Stomach (tissue), 9 donors: ENCODE results near the gene ZNF787. TPM values are rescaled to one million over a fixed set of nuclear protein-coding genes. Genes with fewer than 3 reads are reported as not detected.
A peak's percentile ranks its signal among the peaks of the same experiment; 100 is the strongest.

Experiments
- DNase-seq, 2 donors: peaks; one replicate each; pipeline versions ENCODE4 v3.0.0 to v3.0.0-alpha.2; 2013 to 2019
- H3K27ac ChIP-seq, 5 donors: fragments of 200-600 bp in 4 of 5; sonication (generic) in 4 of 5; one replicate each; pipeline ENCODE4 v1.5.1; 2013 to 2019; ENCODE audit warnings: mild to moderate bottlenecking in 1 of 5, moderate library complexity in 1 of 5
- H3K27me3 ChIP-seq, 3 donors: fragments of 200-600 bp; sonication (generic); one replicate each; pipeline ENCODE4 v1.5.1; 2017 to 2019; ENCODE audit warnings: mixed run types in 1 of 3
- H3K36me3 ChIP-seq, 4 donors: fragments of 200-600 bp; sonication (generic); 1 replicate in 3 of 4; 2 replicates in 1 of 4; pipeline ENCODE4 v1.5.1; 2016 to 2019
- H3K4me1 ChIP-seq, 4 donors: fragments of 200-600 bp; sonication (generic); one replicate each; pipeline ENCODE4 v1.5.1; 2016 to 2019
- H3K4me3 ChIP-seq, 4 donors: fragments of 200-600 bp; sonication (generic) in 3 of 4; one replicate each; pipeline ENCODE4 v1.5.1; 2016 to 2019; ENCODE audit warnings: mild to moderate bottlenecking in 1 of 4
- H3K9me3 ChIP-seq, 4 donors: fragments of 200-600 bp; sonication (generic); one replicate each; pipeline ENCODE4 v1.5.1; 2016 to 2019
- EP300 ChIP-seq: sonication (generic); formaldehyde crosslinking; IDR thresholded peaks from one replicate; pipeline ENCODE4 v1.6.1; 2017; ENCODE audit warnings: antibody characterized with exemption
- POLR2A ChIP-seq, 4 donors: fragments of 450-650 bp; IDR thresholded peaks; one replicate each; pipeline ENCODE4 v1.6.1; 2016; ENCODE audit warnings: antibody characterized with exemption in 4 of 4, control low read depth in 2 of 4, mild to moderate bottlenecking in 1 of 4, moderate library complexity in 1 of 4
- POLR2AphosphoS5 ChIP-seq, 3 donors: sonication (generic); formaldehyde crosslinking; IDR thresholded peaks; one replicate each; pipeline ENCODE4 v1.6.1; 2016; ENCODE audit warnings: antibody characterized with exemption in 3 of 3
- WGBS, 5 donors: extraction: QIAGEN DNeasy Blood & Tissue Kit in 3 of 5; methylation state at CpG; one replicate each; pipeline versions ENCODE4 v1.1.5 to v1.1.7; 2013 to 2018; 5-methylcytosine and 5-hydroxymethylcytosine counted together
- intact Hi-C: fragments of 100-400 bp; cut with DNase I; formaldehyde crosslinking; loops from one replicate; pipeline ENCODE4 v1.15.1; 2023; ENCODE audit warnings: low total_unique reads
- polyA plus RNA-seq, 3 donors: library from polyadenylated mRNA; stranded (reverse); fragments of 200-250 nt; gene quantifications; one replicate each; pipeline ENCODE4 v1.2.3, GENCODE V29; 2013
- total RNA-seq, 5 donors: library from RNA; depleted of rRNA; stranded (reverse); fragments of >200 nt; gene quantifications; one replicate each; pipeline versions ENCODE4 v1.1.0 to v1.2.3, GENCODE V29; 2014 to 2016
- TF ChIP-seq, protein P1 (sequence below), 7 experiments: fragments of 450-650 bp in 4 of 7; fragments of 200-600 bp in 3 of 7; sonication (generic) in 3 of 7; IDR thresholded peaks; one replicate each; pipeline ENCODE4 v1.5.1; 2016 to 2019; ENCODE audit warnings: antibody characterized with exemption in 7 of 7, control low read depth in 2 of 7, mild to moderate bottlenecking in 1 of 7
- donor health status: healthy with polysubstance abuse.
- donor health status: Bipolar disorder and iron deficiency.
- donor health status: healthy.

The ZNF787 gene
- total and polyA plus RNA-seq, 8 donors, result 2.7 to 77.3 (median 27.2) TPM

- Histone ChIP-seq H3K4me3 (no peak overlapping the region), H3K27ac (no peak overlapping the region), H3K27me3 (no peaks in the 10 kb centered on the region), H3K9me3 (no peaks in the 10 kb centered on the region), H3K4me1 (peaks cover 0 to 5% (median 0%) of the 10 kb centered on the region in 4 donors), H3K36me3 (peaks cover 29 to 76% (median 75%) of the 10 kb centered on the region in 4 donors)
- WGBS, 5 donors, result 93 to 96% (median 94%) methylated on average over 9 of the region's 9 CpGs
- DNase-seq, result no peak
- TF ChIP-seq EP300, result no peak
- TF ChIP-seq, protein P1, sequence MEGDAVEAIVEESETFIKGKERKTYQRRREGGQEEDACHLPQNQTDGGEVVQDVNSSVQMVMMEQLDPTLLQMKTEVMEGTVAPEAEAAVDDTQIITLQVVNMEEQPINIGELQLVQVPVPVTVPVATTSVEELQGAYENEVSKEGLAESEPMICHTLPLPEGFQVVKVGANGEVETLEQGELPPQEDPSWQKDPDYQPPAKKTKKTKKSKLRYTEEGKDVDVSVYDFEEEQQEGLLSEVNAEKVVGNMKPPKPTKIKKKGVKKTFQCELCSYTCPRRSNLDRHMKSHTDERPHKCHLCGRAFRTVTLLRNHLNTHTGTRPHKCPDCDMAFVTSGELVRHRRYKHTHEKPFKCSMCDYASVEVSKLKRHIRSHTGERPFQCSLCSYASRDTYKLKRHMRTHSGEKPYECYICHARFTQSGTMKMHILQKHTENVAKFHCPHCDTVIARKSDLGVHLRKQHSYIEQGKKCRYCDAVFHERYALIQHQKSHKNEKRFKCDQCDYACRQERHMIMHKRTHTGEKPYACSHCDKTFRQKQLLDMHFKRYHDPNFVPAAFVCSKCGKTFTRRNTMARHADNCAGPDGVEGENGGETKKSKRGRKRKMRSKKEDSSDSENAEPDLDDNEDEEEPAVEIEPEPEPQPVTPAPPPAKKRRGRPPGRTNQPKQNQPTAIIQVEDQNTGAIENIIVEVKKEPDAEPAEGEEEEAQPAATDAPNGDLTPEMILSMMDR (IDR thresholded peaks at IDR 0.05), result no peak
- TF ChIP-seq POLR2A (IDR thresholded peaks at IDR 0.05), result no peak
- no peak for TF ChIP-seq POLR2AphosphoS5 (IDR thresholded peaks at IDR 0.05)
- intact Hi-C loops, result no loop called here
Observed at GRCh38 chr19:56159009-56159559, 38.0 kb upstream of the ZNF787 start.

DNA sequence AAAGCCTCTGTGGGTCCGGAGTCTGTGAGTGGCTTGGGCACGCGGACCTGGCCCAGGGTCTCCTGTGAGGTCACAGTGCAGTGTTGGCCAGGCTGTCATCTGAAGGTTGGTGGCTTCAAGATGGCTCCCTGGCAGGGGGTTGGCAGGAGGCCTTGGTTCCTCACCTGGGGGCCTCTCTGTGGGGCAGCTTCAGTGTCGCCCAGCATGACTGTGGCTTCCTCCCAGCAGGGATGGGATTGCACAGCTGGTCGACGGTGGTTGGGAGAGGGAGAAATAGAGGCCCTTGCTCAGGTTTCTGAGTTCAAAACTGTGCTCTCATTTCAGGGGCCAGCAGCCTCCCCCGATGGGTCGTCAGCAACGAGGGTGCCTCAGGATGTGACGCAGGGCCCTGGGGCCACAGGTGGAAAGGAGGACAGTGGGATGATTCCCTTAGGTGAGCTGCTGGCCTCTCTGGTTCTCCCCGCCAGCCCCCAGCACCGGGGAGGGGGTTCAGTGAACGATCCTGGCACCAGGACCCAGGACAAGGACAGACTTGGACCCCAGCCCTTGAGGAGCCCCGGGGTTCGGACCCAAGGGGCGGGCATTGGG, 37.2 kb upstream of the ZNF787 start:
- peaks cover 0 to 8% (median 4%) of the 10 kb centered on the region in 4 donors for H3K4me1 ChIP-seq
- intact Hi-C loops, result no loop called here
- TF ChIP-seq EP300, result no peak
- TF ChIP-seq, protein P1 (IDR thresholded peaks at IDR 0.05), result no peak
- H3K9me3 ChIP-seq, result no peaks in the 10 kb centered on the region
- no peak overlapping the region for H3K4me3 ChIP-seq
- H3K27me3 ChIP-seq, result no peaks in the 10 kb centered on the region
- DNase-seq, result no peak
- peaks cover 29 to 84% (median 77%) of the 10 kb centered on the region in 4 donors for H3K36me3 ChIP-seq
- 90 to 96% (median 93%) methylated on average over 12 to 16 of the region's 16 CpGs for WGBS, 5 donors
- no peak overlapping the region for H3K27ac ChIP-seq

DNA sequence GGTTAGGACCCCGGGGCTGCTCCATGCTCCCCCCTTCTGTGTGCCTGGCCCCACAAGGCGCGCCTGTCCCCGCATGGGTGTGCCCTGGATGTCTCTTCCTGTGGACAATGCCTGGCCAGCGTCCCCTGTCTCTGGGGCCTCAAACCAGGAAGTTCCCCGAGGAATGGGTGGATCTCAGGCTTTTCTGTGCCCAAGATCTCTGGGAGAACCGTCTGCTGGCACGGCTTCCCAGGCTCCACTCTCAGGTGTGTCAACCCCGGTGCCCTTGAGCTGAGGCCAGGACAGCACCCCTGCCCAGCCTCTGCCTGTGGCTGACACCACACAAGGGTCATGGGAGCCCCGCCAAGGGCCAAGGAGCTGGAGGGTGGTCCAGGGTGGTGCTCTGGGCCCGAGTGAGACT, 35.7 kb upstream of the ZNF787 start:
- intact Hi-C loops, result no loop called here
- Histone ChIP-seq H3K4me3 (no peak overlapping the region), H3K27me3 (no peaks in the 10 kb centered on the region), H3K4me1 (peaks cover 5 to 23% (median 11%) of the 10 kb centered on the region in 4 donors), H3K27ac (peak overlapping the region in 3 of 5 donors; percentile 7 to 39 (median 29)), H3K36me3 (peaks cover 29 to 85% (median 77%) of the 10 kb centered on the region in 4 donors), H3K9me3 (no peaks in the 10 kb centered on the region)
- TF ChIP-seq, protein P1 (IDR thresholded peaks at IDR 0.05), result no peak
- TF ChIP-seq EP300 (no peak), POLR2AphosphoS5 (IDR thresholded peaks at IDR 0.05) (no peak), POLR2A (IDR thresholded peaks at IDR 0.05) (no peak)
- no peak for DNase-seq
- WGBS, 5 donors, result 49 to 73% (median 59%) methylated on average over 5 to 11 of the region's 11 CpGs

DNA sequence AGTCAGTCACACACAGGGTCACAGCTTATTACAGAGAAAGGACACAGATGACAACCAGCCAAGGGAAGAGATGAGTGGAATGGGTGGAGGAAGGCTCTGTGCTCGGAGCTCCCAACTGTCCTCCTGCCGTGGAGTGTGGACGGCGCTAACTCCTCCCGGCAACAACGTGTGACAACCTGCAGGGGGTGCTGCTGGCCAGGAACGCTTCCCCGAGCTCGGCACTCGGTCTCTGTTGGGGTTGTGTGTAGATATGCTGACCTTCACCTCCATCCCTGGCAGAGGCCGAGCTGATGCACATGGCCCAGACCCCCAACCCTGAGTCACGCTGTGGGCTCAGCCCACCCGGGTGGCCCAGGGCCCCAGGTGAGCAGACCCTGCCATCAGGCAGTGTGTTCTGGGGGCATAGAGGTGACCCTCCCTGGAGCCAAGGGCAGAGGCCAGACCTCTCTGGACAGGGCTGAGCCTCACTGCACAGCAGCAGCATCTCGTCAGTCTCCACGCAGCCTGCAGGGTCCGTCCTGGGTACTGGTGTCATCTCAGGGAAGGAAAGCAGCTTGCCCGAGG, 34.1 kb upstream of the ZNF787 start:
- peaks cover 5 to 28% (median 11%) of the 10 kb centered on the region in 4 donors for H3K4me1 ChIP-seq
- DNase-seq, result no peak
- H3K4me3 ChIP-seq, result no peak overlapping the region
- 59 to 74% (median 68%) methylated on average over 15 to 17 of the region's 17 CpGs for WGBS, 5 donors
- no peak for TF ChIP-seq POLR2AphosphoS5 (IDR thresholded peaks at IDR 0.05)
- TF ChIP-seq, protein P1 (IDR thresholded peaks at IDR 0.05), result peak in 4 of 7 experiments; percentile 12 to 19 (median 14)
- no peaks in the 10 kb centered on the region for H3K9me3 ChIP-seq
- no peaks in the 10 kb centered on the region for H3K27me3 ChIP-seq
- intact Hi-C loops, result no loop called here
- no peak overlapping the region for H3K27ac ChIP-seq
- peaks cover 28 to 73% (median 63%) of the 10 kb centered on the region in 4 donors for H3K36me3 ChIP-seq
